Measurements from ENCODE around the gene PRCP.

Gene PRCP

GRCh38 chr11:82906236-82906635 lies 6.0 kb upstream of the PRCP start:
- DNase-seq, result peak in 1 of 2 experiments; percentile 45

GRCh38 chr11:82903843-82904586 lies 3.8 kb upstream of the PRCP start:
- no peak for DNase-seq

- no peak for DNase-seq
Measured at GRCh38 chr11:82902880-82903279, 2.6 kb upstream of the PRCP start.

GRCh38 chr11:82901922-82902485 lies 1.8 kb upstream of the PRCP start:
- no peak for DNase-seq

DNA sequence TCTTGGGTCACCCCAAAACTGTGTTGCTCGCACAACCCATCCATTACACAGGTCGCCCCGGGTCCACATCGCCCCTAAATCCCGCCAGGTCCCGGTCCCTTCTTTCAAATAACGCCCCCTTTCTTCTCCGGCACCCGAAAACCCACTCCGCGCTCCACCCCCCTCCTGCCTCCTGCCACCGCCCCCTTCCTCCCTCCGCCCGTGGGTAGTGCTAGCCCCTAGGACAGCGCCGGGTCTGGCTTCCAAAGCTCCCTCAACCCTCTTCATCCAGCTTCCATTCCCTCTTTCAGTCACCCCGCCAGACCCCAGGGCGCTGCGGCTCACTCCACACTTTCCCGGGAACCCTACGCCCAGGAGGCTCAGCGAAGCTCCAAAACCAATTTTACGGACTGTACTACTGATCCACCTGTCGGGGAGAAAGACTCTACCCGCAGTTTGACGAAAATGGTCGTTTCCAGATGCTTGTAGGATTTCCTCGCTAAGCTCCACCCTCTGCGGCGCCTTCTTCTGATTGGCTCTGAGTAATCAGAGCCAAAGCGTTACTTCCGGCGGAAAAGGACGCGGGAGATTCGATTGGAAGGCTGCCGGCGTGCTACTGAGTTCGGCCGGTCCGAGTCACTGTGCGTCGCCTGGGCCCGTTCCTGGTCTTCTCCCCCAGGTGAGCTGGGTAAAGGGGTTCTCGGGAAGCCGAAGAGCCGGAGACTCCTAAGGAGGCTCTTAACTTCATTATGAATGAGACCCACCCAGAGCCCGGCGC lies 1.1 kb upstream of the PRCP start, which contains the start of gene DDIAS:
Gene DDIAS (plus strand): TSS at position 572 of the 757 bp plus-strand sequence. CDS start 13,003 bp downstream, outside the sequence.
- peak; percentile 97 to 99 for DNase-seq

- peak in 1 of 2 experiments; percentile 23 for DNase-seq
Measured at GRCh38 chr11:82899957-82900276, 313 bp downstream of the PRCP start.

DNA sequence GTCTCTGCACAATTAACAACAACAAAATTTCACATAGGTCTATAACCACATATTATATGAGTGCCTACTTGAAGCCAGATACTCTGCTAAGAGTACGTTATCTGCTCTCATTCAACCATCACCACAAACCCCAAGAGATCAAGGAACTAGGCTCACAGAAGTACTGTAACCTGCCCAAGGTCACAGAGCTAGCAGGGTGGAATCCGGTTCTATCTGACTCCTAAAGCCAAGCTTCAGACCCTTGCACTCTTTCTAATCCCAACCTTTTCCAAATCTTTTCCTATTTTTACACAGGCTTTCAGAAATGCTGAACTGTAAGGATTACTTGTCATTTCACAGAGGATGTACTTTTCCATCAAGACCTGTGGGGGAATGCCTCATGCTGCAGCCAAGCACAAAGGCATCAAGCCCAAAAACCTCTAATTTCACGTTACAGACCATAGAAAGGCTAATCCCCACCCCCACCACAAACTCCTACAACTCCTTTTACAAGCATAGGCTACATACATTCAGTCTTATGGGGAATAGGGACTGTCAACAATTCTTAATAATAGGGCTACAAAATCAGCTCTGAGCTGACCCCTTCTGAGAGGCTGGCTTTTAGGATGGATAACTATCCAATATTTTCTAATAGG lies 927 bp downstream of the PRCP start:
- DNase-seq, result no peak

GRCh38 chr11:82898241-82898640 lies 2.0 kb downstream of the PRCP start:
- DNase-seq, result no peak

GRCh38 chr11:82896183-82896582 lies 4.0 kb downstream of the PRCP start:
- no peak for DNase-seq

DNA sequence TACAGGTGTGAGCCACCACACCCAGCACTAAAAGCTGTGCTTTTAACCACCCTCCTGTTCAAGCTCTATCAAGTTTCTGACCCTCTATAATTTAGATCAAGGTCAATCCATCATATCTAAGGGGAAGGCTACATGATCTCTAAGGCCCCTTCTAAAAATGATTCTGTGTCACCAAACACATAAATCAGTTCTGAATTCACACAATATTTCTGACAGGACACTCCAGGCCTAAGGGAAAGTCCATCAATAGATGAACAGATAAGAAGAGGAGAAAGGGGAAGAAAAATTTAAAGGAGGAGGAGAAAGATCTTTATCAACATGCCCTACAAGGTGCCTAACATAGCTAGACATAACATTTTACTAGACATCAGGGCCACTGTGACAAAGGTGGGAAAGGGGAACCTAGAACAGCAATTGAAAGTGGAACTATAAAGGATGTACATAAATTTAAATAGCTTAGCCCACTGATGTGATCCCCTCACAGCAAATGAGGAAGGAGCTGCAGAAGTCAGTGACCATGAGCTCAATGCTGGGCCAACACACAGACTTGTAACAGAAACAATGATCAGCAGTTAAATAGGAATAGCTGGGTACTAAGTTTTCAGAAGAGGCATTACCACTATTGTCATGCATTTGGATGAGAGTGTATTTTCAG lies 4.7 kb downstream of the PRCP start:
- DNase-seq, result no peak

DNA sequence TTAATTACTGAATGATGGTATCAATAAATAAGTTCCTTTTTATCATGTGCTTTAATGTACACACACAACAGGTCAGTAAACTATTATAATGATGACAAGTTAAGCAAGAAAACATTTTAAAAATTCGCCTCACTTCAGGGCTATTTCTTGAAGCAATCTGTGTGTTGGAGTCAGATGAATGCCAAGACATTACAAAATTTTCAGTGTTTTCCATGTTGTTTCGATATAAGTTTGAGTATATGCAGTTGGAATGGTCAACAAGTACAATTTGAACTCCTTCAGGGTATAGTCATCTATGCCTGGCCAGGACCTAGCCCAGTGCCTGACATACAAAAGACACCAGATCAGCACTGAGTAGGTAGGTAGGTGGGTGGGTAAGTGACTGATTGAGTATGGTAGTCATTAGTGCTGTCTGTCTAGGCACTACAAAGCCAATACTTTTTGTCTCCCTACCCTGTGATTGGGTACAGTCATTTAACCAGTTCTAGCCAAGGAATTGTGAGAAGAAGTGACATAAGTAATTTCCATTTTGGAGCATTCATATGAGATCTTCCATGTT lies 7.5 kb downstream of the PRCP start:
- DNase-seq, result no peak

DNA sequence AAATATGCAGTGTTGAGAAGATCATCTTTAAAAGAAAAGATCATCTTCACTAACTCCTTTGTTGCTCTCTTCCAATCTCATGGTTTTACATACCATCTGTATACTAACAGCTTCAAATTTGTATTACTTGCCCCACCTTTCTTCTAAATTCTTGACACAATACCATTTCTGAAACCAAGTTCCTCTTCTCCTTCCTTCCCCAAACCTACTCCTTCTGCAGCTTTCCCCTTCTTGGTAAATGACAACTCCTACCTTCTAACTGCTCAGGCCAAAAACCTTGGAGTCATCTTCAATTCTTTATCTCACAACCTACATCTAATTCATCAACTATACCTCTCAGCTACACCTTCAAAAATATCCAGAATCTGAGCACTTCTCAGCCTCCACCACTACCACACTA lies 9.3 kb downstream of the PRCP start:
- DNase-seq, result no peak

- no peak for DNase-seq
Measured at GRCh38 chr11:82890002-82890341, 10.3 kb downstream of the PRCP start.

DNA sequence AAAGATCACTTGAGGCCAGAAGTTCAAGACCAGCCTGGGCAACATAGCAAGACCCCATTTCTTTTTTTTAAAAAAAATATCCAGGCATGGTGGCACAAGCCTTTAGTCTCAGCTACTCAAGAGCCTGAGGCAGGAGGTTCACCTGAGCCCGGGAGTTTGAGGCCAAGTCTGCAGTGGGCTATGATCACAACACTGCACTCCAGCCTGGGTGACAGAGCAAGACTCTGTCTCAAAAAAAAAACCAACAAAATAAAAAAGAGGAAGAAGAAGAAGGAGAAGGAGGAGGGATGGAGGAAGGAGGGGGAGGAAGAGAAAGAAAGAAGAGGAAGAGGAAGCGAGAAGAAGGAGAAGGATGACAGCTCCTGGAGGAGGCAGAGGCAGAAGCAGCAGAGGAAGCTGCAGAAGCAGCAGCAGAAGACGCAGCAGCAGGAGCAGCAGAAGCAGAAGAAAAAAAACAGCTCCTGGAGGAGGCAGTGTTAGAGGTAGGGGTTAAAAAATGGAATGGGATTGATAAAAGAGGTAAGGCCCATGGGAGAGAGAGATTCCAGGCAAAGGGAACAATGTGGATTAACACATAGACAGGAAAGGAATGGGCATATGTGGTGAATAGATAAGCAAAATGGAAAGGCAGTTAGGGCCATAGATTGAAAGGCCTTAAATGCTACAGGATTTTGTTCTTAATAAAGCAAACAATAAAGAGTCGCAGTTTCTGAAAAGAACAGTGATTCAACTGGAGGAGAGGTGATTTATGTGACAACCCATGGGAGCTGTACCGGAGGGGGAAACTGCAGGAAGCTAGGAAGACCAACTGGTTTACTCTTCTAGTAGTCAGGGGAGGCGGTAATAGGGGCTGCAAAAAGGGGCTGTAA lies 10.9 kb downstream of the PRCP start:
- DNase-seq, result no peak

- DNase-seq, result no peak
Measured at GRCh38 chr11:82883853-82884252, 16.4 kb downstream of the PRCP start.

- no peak for DNase-seq
Measured at GRCh38 chr11:82874646-82875523, 25.3 kb downstream of the PRCP start.

GRCh38 chr11:82873919-82874333 lies 26.3 kb downstream of the PRCP start:
- DNase-seq, result no peak

GRCh38 chr11:82872377-82873150 lies 27.7 kb downstream of the PRCP start:
- DNase-seq, result no peak

DNA sequence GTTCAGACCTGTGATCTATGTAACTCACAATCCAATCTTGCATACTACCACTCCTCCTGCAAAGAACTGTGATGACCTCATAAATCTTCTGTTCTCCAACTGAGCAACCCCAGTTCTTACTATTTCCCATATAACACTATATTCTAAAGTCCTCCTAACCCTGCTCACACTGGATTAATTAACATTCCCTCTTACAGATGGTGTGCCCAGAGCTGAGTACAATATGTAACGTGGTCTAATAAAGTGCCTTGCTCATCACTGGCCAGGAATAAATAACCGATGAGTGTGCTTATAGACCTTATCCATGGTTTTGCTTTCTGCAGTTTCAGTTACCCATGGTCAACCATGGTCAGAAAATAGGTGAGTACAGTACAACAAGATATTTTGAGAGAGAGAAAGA lies 28.6 kb downstream of the PRCP start:
- DNase-seq, result no peak

DNA sequence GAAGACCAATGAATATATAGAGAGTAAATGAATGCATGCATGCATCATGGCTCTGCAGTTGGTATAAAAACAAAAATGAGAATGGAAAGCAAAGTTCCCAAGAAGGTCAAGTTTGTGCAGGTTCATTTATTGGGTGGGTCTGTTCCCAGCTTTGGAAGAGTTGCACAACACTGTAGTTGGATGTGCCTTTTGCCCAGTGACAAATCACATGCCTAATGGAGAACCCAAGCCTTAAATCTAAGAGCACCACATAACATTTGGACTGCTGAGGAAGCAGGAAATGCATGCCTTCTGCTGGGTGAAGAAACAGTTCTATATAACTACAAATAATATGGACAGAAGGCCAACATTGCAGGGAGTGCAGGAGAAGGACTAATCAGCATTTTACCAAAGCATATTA lies 30.6 kb downstream of the PRCP start:
- no peak for DNase-seq
